ENCODE data around the gene CHD1.

CHD1 gene

GRCh38 chr5:98807806-98808205, 121.0 kb downstream of the CHD1 start:
- no peak for DNase-seq (ENCODE audit: low read depth)

DNA sequence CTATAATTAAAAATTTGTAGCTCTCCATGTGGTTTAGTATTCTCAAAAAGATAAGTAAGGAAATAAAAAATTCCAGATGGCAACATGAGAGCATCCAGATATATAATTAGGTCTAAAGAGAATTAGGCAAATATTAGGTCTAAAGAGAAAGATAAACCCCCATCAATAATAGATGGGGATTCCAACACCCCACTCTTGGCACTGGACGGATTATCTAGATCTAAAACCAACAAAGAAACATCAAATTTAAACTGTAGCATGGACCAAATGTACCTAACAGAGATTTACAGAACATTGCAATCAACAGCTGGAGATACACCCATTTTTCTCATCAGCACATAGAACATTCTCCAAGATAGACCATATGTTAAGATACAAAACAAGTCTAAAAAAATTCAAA, 123.7 kb downstream of the CHD1 start:
- no peak for DNase-seq (ENCODE audit: low read depth)

DNA sequence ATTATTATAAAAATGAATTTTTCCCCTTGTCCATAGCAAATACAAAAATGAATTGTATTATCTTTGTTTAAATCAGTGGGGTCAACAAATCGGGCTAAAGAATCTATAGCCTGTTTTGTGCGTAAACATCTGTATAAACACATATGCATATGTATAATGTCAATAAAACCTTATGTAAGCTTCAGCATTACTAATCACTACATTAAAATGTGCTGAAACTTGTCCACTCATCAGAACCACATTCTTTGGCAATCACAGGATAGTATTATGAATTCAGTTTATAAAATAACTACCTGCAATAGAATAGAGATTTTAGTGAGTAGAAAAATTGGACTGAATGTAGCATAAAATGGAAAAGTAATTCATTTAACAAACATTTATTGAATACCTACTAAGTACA, 124.7 kb downstream of the CHD1 start:
- DNase-seq (ENCODE audit: low read depth): no peak

Data from activated T-cell treated with anti-CD3 and anti-CD28 coated beads for 48 hours (primary cell).